Measurements from ENCODE around the gene ARHGAP15. TPM values are rescaled to one million over a fixed set of nuclear protein-coding genes. Genes with fewer than 3 reads are reported as not detected.

The ARHGAP15 gene
- total RNA-seq, 1 experiment from 2014 or later: 0.42 TPM

DNA sequence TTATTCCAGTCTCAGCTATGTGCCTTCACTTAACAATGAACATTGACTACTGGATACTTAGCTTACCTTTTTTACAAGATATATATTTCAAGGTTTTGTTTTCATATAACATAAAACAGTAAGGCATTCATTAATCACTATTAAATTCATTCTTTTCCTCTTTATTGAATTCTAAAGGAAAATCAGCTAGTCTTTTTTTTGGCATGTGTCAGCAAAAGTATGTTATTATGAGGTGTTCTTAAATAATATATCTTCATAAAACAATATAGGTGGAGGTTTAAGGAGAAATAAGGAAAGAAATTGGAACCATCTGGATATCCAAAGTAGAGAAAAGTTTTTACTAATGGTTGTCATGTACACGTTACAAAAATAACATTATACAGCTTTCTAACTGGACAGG is 472.6 kb downstream of the ARHGAP15 start:
- Histone ChIP-seq H3K4me1 (ENCODE audit: control insufficient read depth in 1 of 2, insufficient read depth in 2 of 2, low read length in 2 of 2) (no peaks in the 10 kb centered on the region), H4K20me1 (ENCODE audit: insufficient read depth) (no peaks in the 10 kb centered on the region), H3K9me3 (ENCODE audit: control insufficient read depth in 1 of 2, insufficient read depth in 1 of 2, low read depth in 1 of 2, low read length in 2 of 2) (no peaks in the 10 kb centered on the region), H3K4me3 (replicated peaks in 1 of 2; ENCODE audit: low read depth in 1 of 2, low read length in 2 of 2) (no peak overlapping the region), H3K4me2 (ENCODE audit: low read length) (no peak overlapping the region), H3K79me2 (ENCODE audit: insufficient read depth, low read length) (no peaks in the 10 kb centered on the region), H3K27ac (ENCODE audit: low read depth, low read length) (no peak overlapping the region), H3K9ac (ENCODE audit: low read length) (no peak overlapping the region), H3K36me3 (ENCODE audit: control insufficient read depth in 1 of 2, insufficient read depth in 2 of 2, low read length in 2 of 2) (no peaks in the 10 kb centered on the region), H3K9me2 (ENCODE audit: insufficient read depth) (no peaks in the 10 kb centered on the region), H3K27me3 (ENCODE audit: insufficient read depth, low read length) (0 out of 2 replicates have a peak, but pooled peaks cover 6% of the 10 kb centered on the region), H2AFZ (ENCODE audit: low read depth, low read length, poor library complexity, severe bottlenecking) (no peak overlapping the region)
- no peak for DNase-seq (ENCODE audit: low read depth, low spot score)
- CTCF ChIA-PET: no interaction called here
- no TSS peak for BruUV-seq (replicated peaks)
- RAD21 ChIA-PET (ENCODE audit: low non-redundant PET in 1 of 2, low total read pairs in 2 of 2, uncharacterized antibody in 2 of 2, unreplicated experiment in 2 of 2): no interaction called here
- intact Hi-C loops (cut with micrococcal nuclease): no loop called here
- no peak for ATAC-seq
- no peak for TF ChIP-seq RAD21 (IDR thresholded peaks at IDR 0.05; ENCODE audit: low read depth)
- TF ChIP-seq CBX3 (IDR thresholded peaks at IDR 0.05; ENCODE audit: low read depth): no peak
- TF ChIP-seq FOSL1 (IDR thresholded peaks at IDR 0.05; ENCODE audit: low read depth): no peak
- POLR2A ChIA-PET: no interaction called here

DNA sequence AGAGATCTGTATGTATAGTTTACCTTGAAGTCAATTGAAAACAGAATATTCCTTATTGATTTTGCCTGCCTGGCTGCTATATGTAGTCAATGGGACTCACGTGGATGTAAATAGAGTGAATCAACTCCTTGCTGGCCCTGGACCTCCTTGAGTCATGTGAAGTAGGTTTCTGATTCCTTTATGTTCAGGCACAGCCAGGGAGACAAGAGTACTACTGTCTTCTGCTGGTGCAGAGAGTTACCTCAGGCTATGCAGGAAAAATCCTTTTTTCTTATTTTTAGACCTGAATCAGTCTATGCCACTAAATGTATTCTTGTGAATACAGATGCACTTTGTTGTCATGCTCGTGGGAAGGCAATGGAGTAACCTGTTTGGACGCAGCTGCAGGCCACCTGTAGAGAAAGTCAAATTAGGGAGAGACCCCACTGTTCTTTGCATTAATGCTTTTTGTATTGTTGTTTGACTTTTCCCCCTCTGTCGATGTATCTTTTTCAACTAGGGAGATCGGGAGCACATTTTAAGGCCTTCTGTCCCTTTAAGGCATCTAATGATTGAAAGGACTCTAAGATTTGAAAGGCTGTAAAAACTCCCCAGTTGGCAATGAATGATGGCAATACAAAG is 473.9 kb downstream of the ARHGAP15 start:
- no peak overlapping the region for H3K9ac ChIP-seq (ENCODE audit: low read length)
- no peak overlapping the region for H2AFZ ChIP-seq (ENCODE audit: low read depth, low read length, poor library complexity, severe bottlenecking)
- POLR2A ChIA-PET: no interaction called here
- TF ChIP-seq TCF7L2 (IDR thresholded peaks at IDR 0.05; ENCODE audit: borderline replicate concordance, extremely low read depth, insufficient read depth, insufficient read length): no peak
- intact Hi-C loops (cut with micrococcal nuclease): no loop called here
- ATAC-seq (no peak), DNase-seq (ENCODE audit: low read depth, low spot score) (no peak)
- no peaks in the 10 kb centered on the region for H3K4me1 ChIP-seq (ENCODE audit: control insufficient read depth in 1 of 2, insufficient read depth in 2 of 2, low read length in 2 of 2)
- no peaks in the 10 kb centered on the region for H4K20me1 ChIP-seq (ENCODE audit: insufficient read depth)
- no peaks in the 10 kb centered on the region for H3K36me3 ChIP-seq (ENCODE audit: control insufficient read depth in 1 of 2, insufficient read depth in 2 of 2, low read length in 2 of 2)
- no peaks in the 10 kb centered on the region for H3K9me2 ChIP-seq (ENCODE audit: insufficient read depth)
- no peaks in the 10 kb centered on the region for H3K9me3 ChIP-seq (ENCODE audit: control insufficient read depth in 1 of 2, insufficient read depth in 1 of 2, low read depth in 1 of 2, low read length in 2 of 2)
- no TSS peak for BruUV-seq (replicated peaks)
- no peak overlapping the region for H3K4me2 ChIP-seq (ENCODE audit: low read length)
- RAD21 ChIA-PET (ENCODE audit: low non-redundant PET in 1 of 2, low total read pairs in 2 of 2, uncharacterized antibody in 2 of 2, unreplicated experiment in 2 of 2): no interaction called here
- CTCF ChIA-PET: no interaction called here
- no peak overlapping the region for H3K4me3 ChIP-seq (replicated peaks in 1 of 2; ENCODE audit: low read depth in 1 of 2, low read length in 2 of 2)
- H3K27me3 ChIP-seq (ENCODE audit: insufficient read depth, low read length): 0 out of 2 replicates have a peak, but pooled peaks cover 9% of the 10 kb centered on the region
- no peaks in the 10 kb centered on the region for H3K79me2 ChIP-seq (ENCODE audit: insufficient read depth, low read length)
- no peak overlapping the region for H3K27ac ChIP-seq (ENCODE audit: low read depth, low read length)
